Hepatocyte (in vitro differentiated cells): ENCODE data around the gene NUDT12. TPM values are rescaled to one million over a fixed set of nuclear protein-coding genes. Genes with fewer than 3 reads are reported as not detected.

Experiments
- DNase-seq: peaks from one replicate; pipeline ENCODE4 v3.0.0-alpha.2; 2016; ENCODE audit warnings: low spot score
- H2AFZ ChIP-seq: fragments of 200-600 bp; sonication (generic); 2 replicates; pipeline ENCODE4 v1.6.0; 2016; ENCODE audit warnings: antibody characterized with exemption, mild to moderate bottlenecking
- H3K27ac ChIP-seq: fragments of 200-600 bp; sonication (generic); 2 replicates; pipeline ENCODE4 v1.5.1; 2016; ENCODE audit warnings: mild to moderate bottlenecking
- H3K27me3 ChIP-seq: fragments of 200-600 bp; sonication (generic); 2 replicates; pipeline ENCODE4 v1.6.1; 2016
- H3K36me3 ChIP-seq: fragments of 200-600 bp; sonication (generic); replicated peaks from 2 replicates; pipeline ENCODE4 v1.5.1; 2016; ENCODE audit warnings: low read depth; ENCODE audit not compliant: insufficient read depth
- H3K4me1 ChIP-seq: fragments of 200-600 bp; sonication (generic); 2 replicates; pipeline ENCODE4 v1.5.1; 2016; ENCODE audit warnings: mild to moderate bottlenecking, moderate library complexity; ENCODE audit not compliant: insufficient read depth
- H3K4me2 ChIP-seq: fragments of 200-600 bp; sonication (generic); 2 replicates; pipeline ENCODE4 v1.6.0; 2016
- H3K4me3 ChIP-seq: fragments of 200-600 bp; sonication (generic); 2 replicates; pipeline ENCODE4 v1.5.1; 2016; ENCODE audit warnings: mild to moderate bottlenecking
- H3K79me2 ChIP-seq: fragments of 200-600 bp; sonication (generic); 2 replicates; pipeline ENCODE4 v1.6.0; 2017; ENCODE audit warnings: mild to moderate bottlenecking
- H3K9me2 ChIP-seq: fragments of 200-600 bp; sonication (generic); replicated peaks from 2 replicates; pipeline ENCODE4 v1.6.0; 2017; ENCODE audit warnings: mild to moderate bottlenecking; ENCODE audit not compliant: insufficient read depth
- H3K9me3 ChIP-seq: fragments of 200-600 bp; sonication (generic); 2 replicates; pipeline ENCODE4 v1.5.1; 2016; ENCODE audit warnings: low read depth, mild to moderate bottlenecking
- H4K20me1 ChIP-seq: fragments of 200-600 bp; sonication (generic); 2 replicates; pipeline ENCODE4 v1.6.0; 2016; ENCODE audit warnings: mild to moderate bottlenecking; ENCODE audit not compliant: insufficient read depth, poor library complexity, severe bottlenecking
- CTCF ChIP-seq: fragments of 200-600 bp; sonication (generic); IDR thresholded peaks from 2 replicates; pipeline ENCODE4 v1.5.1; 2016; ENCODE audit warnings: antibody characterized with exemption, mild to moderate bottlenecking; ENCODE audit not compliant: poor library complexity
- EZH2 ChIP-seq: fragments of 200-600 bp; sonication (generic); IDR thresholded peaks from 2 replicates; pipeline ENCODE4 v1.6.1; 2016; ENCODE audit warnings: antibody characterized with exemption, mild to moderate bottlenecking, borderline replicate concordance
- EZH2phosphoT487 ChIP-seq: fragments of 200-600 bp; sonication (generic); IDR thresholded peaks from one replicate; pipeline ENCODE4 v1.6.1; 2018; ENCODE audit warnings: antibody characterized with exemption, mild to moderate bottlenecking, low read depth, moderate library complexity; ENCODE audit not compliant: unreplicated experiment, severe bottlenecking
- WGBS: methylation state at CpG from one replicate; pipeline ENCODE4 v1.1.6; 2016; ENCODE audit warnings: low lambda C conversion rate; ENCODE audit errors: missing lambda C conversion rate; 5-methylcytosine and 5-hydroxymethylcytosine counted together
- polyA plus RNA-seq: library from polyadenylated mRNA; unstranded; fragments of >200 nt; fragmentation: Nextera tagmentation; extraction: Ambion mirVana; gene quantifications from 2 replicates; pipeline ENCODE4 v1.2.1, GENCODE V29; 2016
- total RNA-seq: library from RNA; depleted of rRNA; stranded (reverse); fragments of >200 nt; gene quantifications from 2 replicates; pipeline ENCODE4 v1.2.3, GENCODE V29; 2014

The NUDT12 gene
- total and polyA plus RNA-seq, 2 experiments from 2014 or later, result 7.2 to 38.9 TPM

- Histone ChIP-seq H3K4me2 (peak overlapping the region; percentile 37), H3K4me1 (peaks cover 20% of the 10 kb centered on the region), H3K27me3 (no peaks in the 10 kb centered on the region), H3K79me2 (no peaks in the 10 kb centered on the region), H3K9me2 (no peaks in the 10 kb centered on the region), H3K36me3 (no peaks in the 10 kb centered on the region), H3K4me3 (no peak overlapping the region), H2AFZ (no peak overlapping the region), H4K20me1 (no peaks in the 10 kb centered on the region), H3K9me3 (no peaks in the 10 kb centered on the region), H3K27ac (peak overlapping the region; percentile 58)
- WGBS, result 32% methylated on average over 6 of the region's 6 CpGs
- no peak for DNase-seq
- no peak for TF ChIP-seq EZH2
Observed at GRCh38 chr5:103526164-103526915, 36.2 kb downstream of the NUDT12 start.

GRCh38 chr5:103525361-103525760 is 37.2 kb downstream of the NUDT12 start:
- H3K4me3 ChIP-seq, result no peak overlapping the region
- H3K9me3 ChIP-seq, result no peaks in the 10 kb centered on the region
- H3K4me2 ChIP-seq, result no peak overlapping the region
- H3K27me3 ChIP-seq, result no peaks in the 10 kb centered on the region
- no peak for DNase-seq
- no peaks in the 10 kb centered on the region for H3K36me3 ChIP-seq
- TF ChIP-seq CTCF (no peak), EZH2 (no peak), EZH2phosphoT487 (no peak)
- 35% methylated on average over 1 of the region's 1 CpG for WGBS
- no peaks in the 10 kb centered on the region for H3K9me2 ChIP-seq
- no peak overlapping the region for H3K27ac ChIP-seq
- peaks cover 20% of the 10 kb centered on the region for H3K4me1 ChIP-seq
- H3K79me2 ChIP-seq, result no peaks in the 10 kb centered on the region
- H4K20me1 ChIP-seq, result no peaks in the 10 kb centered on the region
- H2AFZ ChIP-seq, result no peak overlapping the region

GRCh38 chr5:103523319-103523718 is 39.3 kb downstream of the NUDT12 start:
- peak overlapping the region; percentile 92 for H3K27ac ChIP-seq
- H2AFZ ChIP-seq, result no peak overlapping the region
- H3K36me3 ChIP-seq, result no peaks in the 10 kb centered on the region
- no peaks in the 10 kb centered on the region for H3K27me3 ChIP-seq
- no peaks in the 10 kb centered on the region for H3K9me3 ChIP-seq
- H3K9me2 ChIP-seq, result no peaks in the 10 kb centered on the region
- no peak overlapping the region for H3K4me2 ChIP-seq
- H3K4me1 ChIP-seq, result peaks cover 20% of the 10 kb centered on the region
- peak; percentile 66 for DNase-seq
- H3K4me3 ChIP-seq, result no peak overlapping the region
- WGBS, result 48% methylated on average over 3 of the region's 3 CpGs
- no peak for TF ChIP-seq EZH2
- TF ChIP-seq CTCF, result no peak
- TF ChIP-seq EZH2phosphoT487, result no peak
- H4K20me1 ChIP-seq, result no peaks in the 10 kb centered on the region
- no peaks in the 10 kb centered on the region for H3K79me2 ChIP-seq

- H4K20me1 ChIP-seq, result no peaks in the 10 kb centered on the region
- no peaks in the 10 kb centered on the region for H3K9me3 ChIP-seq
- H2AFZ ChIP-seq, result no peak overlapping the region
- no peak for TF ChIP-seq EZH2phosphoT487
- no peak for TF ChIP-seq CTCF
- TF ChIP-seq EZH2, result no peak
- WGBS, result 53% methylated on average over 5 of the region's 5 CpGs
- no peak overlapping the region for H3K4me3 ChIP-seq
- H3K4me1 ChIP-seq, result peaks cover 20% of the 10 kb centered on the region
- no peaks in the 10 kb centered on the region for H3K9me2 ChIP-seq
- peak overlapping the region; percentile 20 for H3K4me2 ChIP-seq
- no peaks in the 10 kb centered on the region for H3K36me3 ChIP-seq
- no peaks in the 10 kb centered on the region for H3K27me3 ChIP-seq
- DNase-seq, result peak; percentile 43
- H3K27ac ChIP-seq, result peak overlapping the region; percentile 92
- H3K79me2 ChIP-seq, result no peaks in the 10 kb centered on the region
Observed at GRCh38 chr5:103522586-103522985, 40.0 kb downstream of the NUDT12 start.
